ENCODE results near the gene PHTF2.
"Not testable (repeated sequence)": the region's sequence is repeated elsewhere in the genome, so short reads cannot be mapped to it uniquely, and the experiment has no call there.

Gene PHTF2

DNA sequence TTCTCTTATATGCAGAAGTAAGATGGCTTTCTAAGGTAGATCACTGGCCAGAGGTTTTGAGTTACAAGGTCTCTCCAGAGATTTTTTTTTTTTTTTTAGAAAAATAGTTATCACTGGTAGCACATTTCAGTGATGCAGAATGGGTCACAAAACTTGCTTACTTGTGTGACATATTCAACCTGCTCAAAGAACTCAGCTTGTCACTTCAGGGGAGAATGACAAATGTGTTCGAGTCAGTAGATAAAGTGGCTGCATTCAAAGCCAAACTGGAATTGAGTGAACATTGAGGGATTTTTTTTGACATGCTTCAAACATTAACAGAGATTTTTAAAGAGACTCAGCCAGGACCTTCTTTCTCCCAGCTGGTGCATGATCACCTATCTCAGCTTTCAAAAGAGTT lies 33.4 kb downstream of the PHTF2 start:
- DNase-seq: no peak

DNA sequence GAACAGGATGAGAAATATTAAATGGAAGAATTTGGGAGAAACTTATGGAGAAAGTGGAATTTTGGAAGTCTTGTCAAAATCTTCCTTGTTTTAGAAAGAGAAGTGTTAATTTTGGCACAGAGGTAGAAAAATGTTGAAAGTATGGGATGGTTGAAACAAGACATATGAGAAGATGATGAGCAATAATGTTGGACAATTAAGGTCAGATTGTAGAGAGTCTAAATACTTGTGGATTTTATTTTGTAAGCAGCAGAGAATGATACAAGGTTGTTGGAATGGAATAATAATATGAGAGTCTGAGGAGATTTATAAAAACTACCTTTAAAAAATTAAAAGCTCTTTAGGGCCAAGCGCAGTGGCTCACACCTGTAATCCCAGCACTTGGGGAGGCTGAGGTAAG lies 34.6 kb downstream of the PHTF2 start:
- DNase-seq: no peak

DNA sequence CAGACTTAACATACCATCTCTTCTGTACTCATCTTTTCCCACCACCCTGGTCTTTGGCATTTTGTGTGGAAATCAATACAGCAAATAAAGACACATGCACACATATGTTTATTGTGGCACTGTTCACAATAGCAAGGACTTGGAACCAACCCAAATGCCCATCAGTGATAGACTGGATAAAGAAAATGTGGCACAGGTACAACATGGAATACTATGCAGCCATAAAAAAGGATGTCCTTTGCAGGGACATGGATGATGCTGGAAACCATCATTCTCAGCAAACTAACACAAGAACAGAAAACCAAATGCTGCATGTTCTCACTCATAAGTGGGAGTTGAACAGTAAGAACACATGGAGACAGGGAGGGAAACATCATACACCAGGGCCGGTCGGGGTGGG lies 37.9 kb downstream of the PHTF2 start:
- not testable (repeated sequence) for DNase-seq

DNA sequence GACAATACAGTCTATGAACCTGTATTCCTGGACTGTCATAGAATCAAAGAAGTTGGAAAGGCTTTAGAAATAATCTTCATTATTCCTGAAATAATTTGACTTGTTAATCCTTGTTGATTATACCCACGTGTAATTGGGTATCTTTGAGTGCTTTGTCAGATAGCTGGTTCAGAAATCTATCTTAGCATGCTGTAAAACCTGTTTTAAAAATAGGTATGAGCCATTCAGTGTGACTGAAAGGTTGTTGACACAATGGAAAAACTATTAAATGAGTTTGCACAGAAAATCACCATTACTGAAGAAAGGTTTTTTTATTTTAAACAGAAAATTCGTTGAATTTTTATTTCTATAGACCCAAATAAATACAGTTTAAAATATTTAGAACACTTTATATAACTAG lies 38.7 kb downstream of the PHTF2 start:
- no peak for DNase-seq

DNA sequence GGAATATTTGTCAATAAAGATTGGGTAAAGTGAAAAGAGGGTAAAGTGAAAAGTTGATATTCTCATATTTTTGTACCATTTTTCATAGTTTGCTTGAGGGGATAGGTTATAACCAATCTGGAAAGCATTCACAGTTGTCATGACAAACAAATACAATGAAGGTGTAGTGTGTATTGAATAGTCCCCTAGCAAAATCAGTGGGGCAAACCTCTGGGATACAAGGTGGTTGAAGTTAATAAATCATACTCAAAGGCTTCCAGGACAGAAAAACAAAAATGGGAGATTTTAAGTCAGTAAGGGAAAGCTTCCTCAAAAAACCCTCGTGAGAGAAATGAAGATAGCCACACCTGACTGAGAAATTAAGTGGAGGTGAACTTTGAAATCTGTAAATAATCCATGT lies 39.4 kb downstream of the PHTF2 start:
- no peak for DNase-seq

DNA sequence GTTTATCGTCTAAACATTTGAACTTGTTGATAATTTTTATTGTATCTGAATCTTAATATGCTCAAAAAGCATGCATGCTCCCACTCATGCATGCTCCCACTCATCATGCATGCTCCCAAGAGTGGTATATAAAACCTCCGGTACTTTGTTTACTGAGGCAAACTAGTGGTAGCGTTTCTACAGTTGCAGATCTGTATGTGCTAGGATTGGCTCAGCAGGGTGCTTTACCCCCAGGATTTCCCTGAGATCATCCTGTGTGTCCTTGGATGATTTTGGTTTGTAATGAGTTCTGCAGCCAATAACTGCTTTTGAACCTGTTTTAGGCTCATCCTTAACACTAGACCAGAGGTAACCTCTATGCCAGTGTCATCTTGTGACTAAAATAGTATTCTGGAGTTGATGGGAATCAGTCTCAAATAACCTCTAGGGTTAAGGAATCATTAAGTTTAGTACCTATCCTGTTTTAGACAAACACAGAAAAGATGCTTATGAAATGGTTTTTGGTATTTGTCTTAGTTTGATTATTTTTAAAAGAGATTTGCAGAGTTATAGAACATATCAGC lies 40.4 kb downstream of the PHTF2 start:
- no peak for DNase-seq

DNA sequence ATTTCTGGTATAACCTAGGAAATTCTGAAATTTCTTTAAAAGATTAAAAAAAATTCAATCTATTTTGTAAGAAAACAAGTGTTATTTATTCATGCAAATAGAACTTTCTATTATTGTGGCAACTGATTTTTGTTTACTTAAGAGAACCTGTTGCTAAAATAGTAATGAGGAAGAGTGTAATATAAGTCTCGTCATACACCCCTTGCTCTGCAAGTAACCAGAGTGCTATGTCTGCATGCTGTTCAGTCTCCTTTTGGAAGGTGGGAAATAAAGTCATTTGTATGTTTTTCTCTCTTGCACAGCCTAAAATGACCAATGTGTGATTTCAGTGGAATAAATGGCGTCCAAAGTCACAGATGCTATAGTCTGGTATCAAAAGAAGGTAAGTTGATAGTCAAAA lies 41.3 kb downstream of the PHTF2 start:
- no peak for DNase-seq

DNA sequence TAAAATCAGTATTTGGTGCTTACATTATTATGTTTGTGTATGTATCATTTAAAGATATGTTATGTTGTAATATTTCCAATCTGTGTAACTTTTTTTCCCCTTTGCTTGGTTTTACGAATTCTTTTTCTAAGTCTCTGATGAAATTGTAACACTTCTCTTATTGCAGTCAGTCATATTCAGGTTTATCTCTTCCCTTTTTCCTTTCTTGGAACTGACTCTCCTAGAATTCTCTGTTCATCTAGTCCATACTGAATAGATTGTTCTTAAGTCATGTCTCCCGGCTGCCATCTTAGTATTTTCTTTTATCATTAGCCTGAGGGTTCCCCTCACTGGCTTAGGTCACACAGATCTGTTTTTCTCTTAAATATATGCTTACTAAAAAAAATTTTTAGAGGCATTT lies 44.6 kb downstream of the PHTF2 start:
- DNase-seq: no peak

DNA sequence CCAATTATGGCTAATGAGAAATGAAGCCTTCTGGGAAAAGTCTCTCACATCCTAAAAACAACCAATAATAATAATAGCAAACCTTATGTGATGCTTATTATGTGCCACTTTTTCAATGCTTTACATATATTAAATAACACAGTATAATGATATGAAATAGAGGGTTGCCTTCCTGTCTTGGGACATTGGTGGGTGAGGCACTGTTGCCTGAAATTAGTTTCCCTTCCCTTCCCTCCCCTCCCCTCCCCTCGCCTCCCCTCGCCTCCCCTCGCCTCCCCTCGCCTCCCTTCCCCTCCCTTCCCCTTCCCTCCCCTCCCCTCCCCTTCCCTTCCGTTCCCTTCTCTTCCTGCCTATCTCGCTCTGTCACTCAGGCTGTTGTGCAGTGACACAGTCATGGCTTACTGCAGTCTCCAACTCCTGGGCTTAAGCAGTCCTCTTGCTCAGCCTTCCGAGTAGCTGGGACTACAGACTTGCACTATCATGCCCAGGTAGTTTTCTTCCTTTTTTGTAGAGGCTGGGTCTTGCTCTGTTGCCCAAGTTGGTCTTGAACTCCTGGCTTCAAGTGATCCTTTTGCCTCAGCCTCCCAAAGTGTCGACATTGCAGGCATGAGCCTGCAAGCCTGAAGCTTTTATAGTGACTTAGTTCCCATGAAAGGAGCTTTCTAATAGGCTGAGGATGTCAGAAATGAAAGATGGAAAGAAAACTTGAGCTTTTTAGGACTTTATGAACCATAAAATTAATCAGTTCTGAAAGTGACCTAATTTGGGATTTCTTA lies 47.9 kb downstream of the PHTF2 start:
- no peak for DNase-seq

DNA sequence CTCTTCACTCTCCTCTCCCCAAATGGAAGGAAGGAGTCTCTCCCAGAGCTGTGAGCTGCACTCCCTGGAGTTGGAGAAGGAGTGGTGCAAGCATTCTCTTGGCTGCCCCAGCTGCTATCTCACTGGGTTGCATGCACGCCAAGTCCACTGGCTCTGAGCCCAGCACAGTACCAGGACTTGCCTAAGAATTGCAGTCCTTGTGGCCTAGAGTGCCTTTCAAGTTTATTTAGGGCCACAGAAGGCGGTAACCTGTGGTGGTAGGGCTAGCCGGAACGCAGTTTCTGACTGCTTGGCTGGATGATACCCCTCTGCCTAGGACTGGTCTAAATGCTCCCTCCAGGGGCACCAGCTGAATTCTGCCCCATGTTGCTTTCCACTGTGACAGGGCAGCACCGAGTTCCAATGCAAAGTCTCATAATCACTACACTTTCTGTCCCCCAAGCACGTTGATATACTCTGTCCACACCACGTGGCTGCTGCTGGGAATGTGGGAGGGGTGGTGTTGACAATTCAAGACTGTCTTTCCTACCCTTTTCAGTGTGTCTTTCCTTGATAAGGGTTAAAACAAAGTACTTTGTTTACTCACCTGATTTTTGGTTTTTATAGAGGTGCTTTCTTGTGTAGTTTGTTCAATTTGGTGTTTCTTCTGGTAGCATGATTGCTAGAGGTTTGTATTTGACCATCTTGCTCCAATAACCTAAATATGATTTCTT lies 57.0 kb downstream of the PHTF2 start:
- DNase-seq: no peak

DNA sequence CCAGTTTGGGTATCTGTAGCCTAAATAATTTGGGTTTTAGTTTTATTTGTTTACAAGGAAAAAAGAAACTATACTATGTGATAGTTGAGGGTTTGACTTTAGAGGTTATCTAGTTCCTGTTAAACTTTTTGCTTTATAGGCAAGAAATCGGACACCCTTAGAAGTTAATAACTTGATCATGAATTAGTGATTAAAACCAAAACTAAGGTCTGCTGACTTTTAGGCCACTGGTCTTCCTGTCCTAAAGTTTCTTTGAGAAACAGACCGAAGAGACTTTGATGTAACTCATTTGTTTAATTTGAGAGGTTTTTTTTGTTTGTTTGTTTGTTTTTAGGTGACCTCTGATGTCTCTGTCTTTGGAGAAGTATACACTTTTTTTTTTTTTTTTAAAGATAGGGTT lies 59.7 kb downstream of the PHTF2 start:
- no peak for DNase-seq

DNA sequence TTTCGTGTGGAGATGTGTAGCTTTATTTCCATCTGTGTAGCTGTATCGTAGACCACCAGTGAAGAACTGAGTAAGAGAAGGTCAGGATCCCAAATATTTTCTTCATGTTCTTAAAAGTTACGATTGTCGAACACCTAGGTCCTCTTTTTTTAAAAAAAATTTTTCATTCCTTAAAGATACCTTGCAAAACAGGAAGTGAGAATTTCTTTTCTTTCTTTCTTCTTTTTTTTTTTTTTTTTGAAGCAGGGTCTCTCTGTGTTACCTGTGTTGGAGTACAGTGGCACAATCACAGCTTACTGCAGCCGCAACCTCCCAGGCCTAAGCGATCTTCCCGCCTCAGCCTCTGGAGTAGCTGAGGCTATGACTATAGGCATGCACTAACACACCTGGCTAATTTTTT lies 60.8 kb downstream of the PHTF2 start:
- DNase-seq: no peak

DNA sequence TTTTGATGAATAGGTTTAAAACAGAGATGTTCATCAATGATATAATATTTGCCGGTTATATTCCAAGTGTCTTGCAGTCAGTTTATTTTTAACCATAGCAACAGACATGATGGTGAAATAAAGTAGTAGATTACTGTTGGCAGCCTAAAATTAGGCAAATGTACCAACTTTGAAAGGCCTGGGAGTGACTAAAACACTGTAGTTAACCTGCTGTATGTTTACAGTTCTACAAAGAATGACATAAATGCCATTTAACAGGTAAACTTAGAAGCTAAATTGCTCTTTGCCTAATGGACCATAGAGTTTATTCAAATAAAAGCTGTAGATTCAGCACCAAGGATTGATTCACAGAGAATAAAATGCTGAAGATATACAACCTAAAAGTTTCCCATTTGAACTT lies 64.1 kb downstream of the PHTF2 start:
- no peak for DNase-seq

DNA sequence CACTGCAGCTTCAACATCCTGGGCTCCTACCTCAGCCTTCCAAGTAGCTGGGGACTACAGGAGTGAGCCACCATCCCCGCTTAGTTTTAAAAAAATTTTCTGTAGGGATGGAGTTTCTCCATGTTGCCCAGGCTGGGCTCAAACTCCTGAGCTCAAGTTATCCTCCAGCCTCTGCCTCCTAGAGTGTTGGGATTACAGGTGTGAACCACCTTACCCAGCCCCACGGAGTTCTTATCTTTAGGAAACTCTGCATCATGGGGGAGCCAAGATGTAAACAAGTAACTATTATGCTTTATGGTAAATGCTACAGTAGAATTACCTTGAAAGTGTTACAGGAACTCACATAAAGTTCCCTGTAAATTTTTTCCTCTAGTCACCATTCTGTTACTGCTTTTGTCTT lies 65.3 kb downstream of the PHTF2 start:
- DNase-seq: no peak

DNA sequence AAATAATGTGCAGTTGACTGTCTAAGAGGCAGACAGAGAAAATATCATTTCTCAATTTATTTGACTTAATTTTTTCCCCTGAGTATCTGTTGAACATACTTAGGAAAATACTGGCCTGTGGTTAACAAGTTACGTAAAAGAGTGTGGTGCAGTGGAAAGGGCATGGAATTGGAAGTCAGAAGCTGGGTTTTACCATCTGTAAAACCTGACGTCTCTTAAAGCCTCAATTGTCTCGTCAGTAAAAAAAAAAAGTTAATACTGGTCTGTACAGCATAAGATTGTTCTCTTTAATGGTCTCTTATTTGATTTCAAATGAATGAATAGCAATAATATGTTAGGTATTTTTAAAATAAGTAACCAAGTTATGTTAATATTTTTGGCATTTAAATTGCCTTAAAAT lies 67.8 kb downstream of the PHTF2 start:
- no peak for DNase-seq

DNA sequence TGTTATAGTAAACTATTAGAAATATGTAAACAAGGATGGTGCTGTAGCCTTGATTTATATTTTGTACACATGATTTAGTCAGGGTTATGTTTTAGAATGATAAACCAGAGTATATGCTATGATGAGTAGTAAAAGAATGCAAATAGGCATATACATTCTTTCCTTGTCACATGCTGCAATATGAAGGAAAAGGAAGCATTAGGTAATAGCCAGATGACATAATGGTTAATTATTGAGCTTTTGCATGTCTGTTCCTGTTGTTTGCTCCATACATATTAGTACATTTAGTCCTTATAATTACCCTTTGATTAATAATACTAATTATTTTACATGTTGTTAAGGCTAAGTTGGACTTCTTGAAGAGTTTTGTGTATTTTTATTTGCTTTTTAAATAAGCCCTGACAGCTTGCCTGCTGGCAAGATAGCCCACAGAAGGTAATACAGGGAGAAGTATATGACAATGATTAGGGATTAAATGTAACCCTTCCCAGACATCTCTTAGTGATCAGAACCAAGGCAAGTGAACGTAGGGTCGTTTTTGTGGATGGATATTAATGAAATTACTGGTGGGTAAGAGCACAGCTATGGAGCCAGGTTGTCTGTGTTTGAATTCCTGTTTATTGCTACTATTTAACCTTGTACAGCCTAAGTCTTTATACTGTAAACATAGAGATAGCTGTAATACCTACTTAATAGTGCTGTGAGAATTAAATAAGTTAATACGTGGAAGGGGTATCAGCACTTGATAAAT lies 68.4 kb downstream of the PHTF2 start:
- peak; percentile 28 for DNase-seq

DNA sequence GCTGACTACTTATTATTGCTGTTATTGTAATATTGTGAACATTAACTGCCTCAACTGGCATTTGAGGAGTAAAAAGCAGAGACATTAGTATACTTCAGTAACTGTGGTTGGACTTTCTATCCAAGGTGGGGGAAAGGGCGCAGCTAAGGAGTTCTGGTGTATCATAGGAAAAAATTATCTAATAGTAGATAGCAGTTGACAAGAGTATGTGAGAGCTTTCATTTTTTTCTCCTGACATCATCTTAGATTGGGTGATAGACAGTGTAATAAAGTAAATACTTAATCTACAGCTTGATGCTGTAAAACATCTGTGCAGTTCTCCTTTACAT lies 68.9 kb downstream of the PHTF2 start:
- peak; percentile 23 for DNase-seq

DNA sequence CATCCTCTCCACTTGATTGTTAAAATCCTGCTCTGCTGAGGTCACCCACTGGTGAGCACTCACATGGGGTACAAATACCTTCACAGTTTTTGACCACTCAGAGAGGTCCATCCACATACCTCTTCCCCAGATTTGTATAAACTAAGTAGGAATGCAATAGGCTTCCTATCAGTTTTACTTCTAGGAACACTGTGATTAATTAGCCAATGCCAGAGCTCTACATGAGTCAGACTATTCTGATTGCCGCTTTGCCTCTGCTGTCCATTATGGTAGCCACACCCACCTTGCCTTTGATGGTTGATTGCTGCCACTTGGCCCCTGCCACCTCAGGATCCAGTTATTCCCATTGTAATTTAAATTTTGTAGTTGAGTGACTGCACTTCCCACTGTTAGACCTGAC lies 73.7 kb downstream of the PHTF2 start:
- DNase-seq: not testable (repeated sequence)

DNA sequence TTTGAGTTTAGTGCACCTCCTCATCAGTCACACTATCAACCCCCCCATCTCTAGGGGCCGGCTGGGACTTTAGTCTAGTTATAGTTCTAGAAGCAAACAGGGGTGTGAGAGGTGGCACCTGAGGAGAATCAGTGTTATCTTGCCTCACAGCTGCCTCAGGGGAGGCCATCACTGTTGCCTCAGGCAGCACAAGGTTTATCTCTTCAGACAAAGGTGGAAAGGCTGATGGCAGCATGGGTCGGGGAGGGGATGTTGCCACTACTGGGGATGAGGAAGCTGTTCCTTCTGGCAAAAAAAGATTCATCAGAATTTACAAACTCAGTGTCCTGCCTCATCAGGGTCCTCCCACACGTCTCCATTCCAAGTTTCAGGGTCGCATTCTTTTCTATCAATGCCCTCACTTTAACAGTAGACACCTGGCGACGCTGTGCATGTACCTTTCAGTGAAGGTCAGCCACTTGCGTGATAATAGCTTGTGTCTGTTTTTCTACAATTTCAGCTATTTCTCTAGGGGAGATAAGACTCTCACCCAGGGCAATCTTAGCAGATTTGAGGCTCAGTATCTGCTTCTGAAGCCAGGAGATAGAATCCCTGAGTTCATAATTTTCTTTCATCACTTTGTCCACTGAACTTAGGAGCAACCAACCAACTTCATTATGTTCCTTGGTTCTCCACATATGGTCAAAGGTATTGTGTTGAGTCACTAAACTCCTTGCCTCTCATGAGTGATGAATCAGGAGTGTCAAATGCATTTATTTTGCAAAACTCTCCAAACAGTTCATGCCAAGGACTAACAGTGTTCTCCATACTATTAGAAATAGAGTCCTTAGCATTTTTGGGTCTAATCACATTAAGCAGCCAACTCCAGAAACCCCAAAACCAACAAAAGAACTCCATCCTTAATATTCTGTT lies 75.1 kb downstream of the PHTF2 start:
- not testable (repeated sequence) for DNase-seq

DNA sequence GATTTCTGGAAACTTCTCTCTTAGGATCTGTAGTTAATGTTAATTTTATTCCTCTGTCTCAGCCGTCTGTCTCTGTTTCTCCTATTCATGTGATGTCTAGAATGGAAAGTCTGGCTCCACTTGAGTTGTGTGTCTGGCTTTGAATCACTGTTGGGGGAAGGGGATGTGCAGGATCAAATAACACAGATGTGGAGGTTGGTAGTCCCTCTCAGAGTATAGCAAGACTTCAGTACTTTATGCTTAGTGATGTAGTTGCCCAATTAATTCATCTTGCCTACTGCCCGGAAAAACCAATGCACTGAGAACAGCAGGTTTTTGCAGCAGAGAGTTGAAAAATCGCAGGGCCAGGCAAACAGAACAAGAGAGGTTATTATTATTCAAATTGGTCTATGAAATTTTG lies 79.2 kb downstream of the PHTF2 start:
- no peak for DNase-seq

DNA sequence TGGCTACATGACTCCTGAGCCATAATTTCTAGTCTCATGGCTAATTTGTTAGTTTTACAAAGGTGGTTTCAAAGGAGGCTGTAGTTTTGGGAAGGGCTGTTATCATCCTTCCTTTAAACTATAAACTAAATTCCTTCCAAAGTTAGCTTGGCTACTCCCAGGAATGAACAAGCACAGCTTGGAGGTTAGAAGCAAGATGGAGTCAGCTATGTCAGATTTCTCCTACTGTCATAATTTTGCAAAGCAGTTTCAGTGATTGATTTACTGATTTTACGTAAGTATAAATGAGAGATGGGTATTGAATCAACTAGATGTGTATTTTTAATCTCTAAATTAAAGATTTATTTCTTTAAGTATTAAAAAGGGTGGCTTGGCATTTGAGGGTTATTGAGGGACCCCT lies 79.9 kb downstream of the PHTF2 start:
- DNase-seq: no peak

DNA sequence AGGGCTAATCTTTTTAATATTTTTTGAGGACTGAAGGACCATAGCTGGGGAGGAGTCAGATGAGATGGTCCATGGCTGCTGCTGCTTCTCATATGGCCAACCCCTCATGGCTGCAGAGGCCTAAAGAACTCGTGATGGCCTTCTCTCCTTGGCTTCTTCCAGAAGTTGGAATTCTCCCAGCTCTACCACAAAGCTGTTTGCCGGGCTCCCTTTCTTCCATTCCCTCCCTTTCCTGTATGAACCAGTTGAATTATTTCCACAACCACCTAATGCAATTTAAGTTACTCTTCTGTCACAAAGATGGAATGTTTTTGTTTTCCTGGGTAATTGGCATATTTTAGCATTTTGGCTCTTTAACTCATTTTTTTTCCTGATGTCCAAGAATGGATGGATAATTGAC lies 80.7 kb downstream of the PHTF2 start:
- no peak for DNase-seq

DNA sequence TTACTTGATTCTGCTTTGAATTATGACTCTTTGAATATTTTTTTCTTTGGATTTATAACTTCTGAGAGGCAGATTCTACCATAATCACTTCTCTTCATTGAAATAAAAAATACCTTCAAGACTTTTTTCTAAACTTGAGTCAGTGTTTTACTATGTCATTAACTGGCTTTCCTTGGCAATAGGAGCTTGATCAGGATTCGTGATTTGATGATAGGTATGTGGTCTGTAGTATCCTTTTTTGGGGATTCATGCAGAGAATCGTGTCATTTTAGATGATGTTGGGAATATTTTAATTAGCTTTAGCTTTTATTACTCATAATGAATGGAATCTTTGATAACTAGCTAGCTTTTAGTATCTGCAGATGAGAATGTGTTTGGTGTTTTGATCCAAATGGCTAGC lies 83.3 kb downstream of the PHTF2 start:
- DNase-seq: no peak
